ENCODE data around the gene RAD51B. TPM values are rescaled to one million over a fixed set of nuclear protein-coding genes. Genes with fewer than 3 reads are reported as not detected.

RAD51B gene
- total RNA-seq, 4 donors from 2014 or later: 8.9 to 30.3 (median 10.4) TPM

GRCh38 chr14:68365228-68365627 lies 545.6 kb downstream of the RAD51B start:
- ATAC-seq (ENCODE audit: low FRiP score): peak; percentile 43
- DNase-seq (ENCODE audit: low spot score): no peak
- TF ChIP-seq CTCF (IDR thresholded peaks at IDR 0.05): no peak

- no peak for TF ChIP-seq CTCF (IDR thresholded peaks at IDR 0.05)
- DNase-seq (ENCODE audit: low spot score) (no peak), ATAC-seq (ENCODE audit: low FRiP score) (no peak)
Measured at GRCh38 chr14:68366656-68367055, 547.1 kb downstream of the RAD51B start.

- ATAC-seq (ENCODE audit: low FRiP score) (peak; percentile 53), DNase-seq (ENCODE audit: low spot score) (no peak)
- no peak for TF ChIP-seq CTCF (IDR thresholded peaks at IDR 0.05)
Measured at GRCh38 chr14:68367536-68367935, 548.0 kb downstream of the RAD51B start.

GRCh38 chr14:68368850-68369249 lies 549.3 kb downstream of the RAD51B start:
- DNase-seq (ENCODE audit: low spot score) (no peak), ATAC-seq (ENCODE audit: low FRiP score) (no peak)
- TF ChIP-seq CTCF (IDR thresholded peaks at IDR 0.05): no peak

GRCh38 chr14:68369281-68370056 lies 549.9 kb downstream of the RAD51B start:
- ATAC-seq (ENCODE audit: low FRiP score) (no peak), DNase-seq (ENCODE audit: low spot score) (no peak)
- TF ChIP-seq CTCF (IDR thresholded peaks at IDR 0.05): no peak

GRCh38 chr14:68370057-68370360 lies 550.4 kb downstream of the RAD51B start:
- DNase-seq (ENCODE audit: low spot score): no peak
- TF ChIP-seq CTCF (IDR thresholded peaks at IDR 0.05): no peak
- no peak for ATAC-seq (ENCODE audit: low FRiP score)

GRCh38 chr14:68372368-68372767 lies 552.8 kb downstream of the RAD51B start:
- ATAC-seq (ENCODE audit: low FRiP score): no peak
- no peak for TF ChIP-seq CTCF (IDR thresholded peaks at IDR 0.05)
- no peak for DNase-seq (ENCODE audit: low spot score)

Measured in omental fat pad (tissue), 4 donors.